Panc1 (cell line): Measurements from ENCODE around the gene TMUB1.

Experiments
- CTCF ChIP-seq: fragments of 450-650 bp; IDR thresholded peaks from 2 replicates; pipeline ENCODE4 v1.5.1; 2017; ENCODE audit warnings: mild to moderate bottlenecking
- POLR2AphosphoS5 ChIP-seq: IDR thresholded peaks from 2 replicates; pipeline ENCODE4 v1.6.1; 2012; ENCODE audit warnings: mild to moderate bottlenecking, low read depth, low read length, moderate library complexity
- REST ChIP-seq, 2 experiments: IDR thresholded peaks; 2 replicates each; pipeline ENCODE4 v1.6.1; 2011 to 2012; ENCODE audit warnings: low read depth in 2 of 2, control low read depth in 1 of 2, low read length in 1 of 2, mild to moderate bottlenecking in 1 of 2, moderate library complexity in 1 of 2; ENCODE audit not compliant: insufficient read depth in 1 of 2
- SIN3A ChIP-seq: IDR thresholded peaks from 2 replicates; pipeline ENCODE4 v1.6.1; 2012; ENCODE audit warnings: low read depth, mild to moderate bottlenecking, low read length, moderate library complexity, borderline replicate concordance; ENCODE audit not compliant: insufficient read depth

- TF ChIP-seq CTCF = no peak
- TF ChIP-seq POLR2AphosphoS5 = no peak
- no peak for TF ChIP-seq SIN3A
- TF ChIP-seq REST (IDR thresholded peaks at IDR 0.05; ENCODE audit: insufficient read depth in 1 of 2, low read depth in 2 of 2, low read length in 1 of 2) = no peak
Measured at GRCh38 chr7:151066273-151066974, 16.9 kb downstream of the TMUB1 start.
